HUES48 (cell line): ENCODE data around the gene BCKDK.
"Not testable (repeated sequence)": the region's sequence is repeated elsewhere in the genome, so short reads cannot be mapped to it uniquely, and the experiment has no call there.

Experiments
- H3K27ac ChIP-seq: one replicate; pipeline ENCODE4 v1.7.0; 2013; ENCODE audit warnings: low read depth, low read length, inconsistent platforms
- H3K27me3 ChIP-seq: 2 replicates; pipeline ENCODE4 v1.6.1; 2013; ENCODE audit warnings: mild to moderate bottlenecking, low read length; ENCODE audit not compliant: control insufficient read depth, insufficient read depth
- H3K36me3 ChIP-seq: 2 replicates; pipeline ENCODE4 v1.6.1; 2013; ENCODE audit warnings: low read length; ENCODE audit not compliant: control insufficient read depth, insufficient read depth
- H3K4me1 ChIP-seq: 2 replicates; pipeline ENCODE4 v1.6.1; 2013; ENCODE audit warnings: mild to moderate bottlenecking, low read length; ENCODE audit not compliant: control insufficient read depth, insufficient read depth
- H3K4me3 ChIP-seq: 2 replicates; pipeline ENCODE4 v1.5.1; 2013; ENCODE audit warnings: mild to moderate bottlenecking, low read depth, low read length
- H3K9ac ChIP-seq: 2 replicates; pipeline ENCODE4 v1.6.1; 2013; ENCODE audit warnings: mild to moderate bottlenecking, low read depth, low read length, moderate library complexity
- H3K9me3 ChIP-seq: 2 replicates; pipeline ENCODE4 v1.6.1; 2013; ENCODE audit warnings: low read length; ENCODE audit not compliant: control insufficient read depth, insufficient read depth

Gene BCKDK

DNA sequence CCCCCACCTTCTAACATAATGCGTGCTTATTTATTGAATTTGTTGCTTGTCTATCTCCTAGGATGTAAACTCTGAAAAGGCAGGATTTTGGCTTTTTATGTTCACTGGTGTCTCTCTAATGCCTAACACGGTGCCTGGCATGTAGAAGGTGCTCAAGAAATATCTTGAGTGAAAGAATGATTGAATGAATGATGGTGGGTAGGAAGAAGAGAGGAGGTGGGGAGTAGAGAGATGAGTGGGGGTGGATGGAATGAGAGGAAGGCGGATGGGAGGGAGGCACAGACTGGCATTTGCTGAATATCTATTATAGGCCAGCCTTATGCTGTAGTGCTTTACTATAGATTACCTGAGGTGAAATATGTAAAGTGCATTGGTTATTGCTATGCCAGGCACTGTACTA, 39.4 kb downstream of the BCKDK start:
- Histone ChIP-seq H3K4me3 (peak overlapping the region; percentile 64), H3K9ac (no peak overlapping the region), H3K36me3 (no peaks in the 10 kb centered on the region), H3K4me1 (no peaks in the 10 kb centered on the region), H3K9me3 (no peaks in the 10 kb centered on the region), H3K27me3 (peaks cover 25% of the 10 kb centered on the region), H3K27ac (no peak overlapping the region)

DNA sequence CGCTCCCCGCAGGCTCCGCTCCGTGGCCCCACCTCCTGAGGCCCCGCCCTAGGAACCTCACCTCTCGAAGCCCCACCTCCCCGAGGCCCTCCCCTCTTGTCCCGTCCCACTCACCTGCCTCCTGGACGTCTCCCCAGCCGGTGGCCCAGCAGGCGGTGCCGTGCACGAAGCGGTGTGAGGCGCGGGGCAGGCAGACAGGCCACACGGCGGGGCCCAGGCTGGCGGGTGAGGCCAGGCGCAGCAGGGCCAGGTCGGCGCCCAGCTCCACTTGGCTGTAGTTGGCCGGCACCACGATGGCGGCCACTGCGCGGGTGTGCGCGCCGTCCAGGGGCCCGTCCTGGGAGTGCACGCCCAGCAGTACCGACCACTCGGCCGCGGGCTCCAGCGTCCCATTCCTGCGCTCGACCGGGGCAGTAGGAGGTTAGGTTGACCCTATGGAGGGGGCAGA, 40.1 kb downstream of the BCKDK start:
- Histone ChIP-seq H3K36me3 (no peaks in the 10 kb centered on the region), H3K4me3 (peak overlapping the region; percentile 64), H3K27me3 (peaks cover 17% of the 10 kb centered on the region), H3K27ac (no peak overlapping the region), H3K9me3 (no peaks in the 10 kb centered on the region), H3K9ac (no peak overlapping the region), H3K4me1 (no peaks in the 10 kb centered on the region)

DNA sequence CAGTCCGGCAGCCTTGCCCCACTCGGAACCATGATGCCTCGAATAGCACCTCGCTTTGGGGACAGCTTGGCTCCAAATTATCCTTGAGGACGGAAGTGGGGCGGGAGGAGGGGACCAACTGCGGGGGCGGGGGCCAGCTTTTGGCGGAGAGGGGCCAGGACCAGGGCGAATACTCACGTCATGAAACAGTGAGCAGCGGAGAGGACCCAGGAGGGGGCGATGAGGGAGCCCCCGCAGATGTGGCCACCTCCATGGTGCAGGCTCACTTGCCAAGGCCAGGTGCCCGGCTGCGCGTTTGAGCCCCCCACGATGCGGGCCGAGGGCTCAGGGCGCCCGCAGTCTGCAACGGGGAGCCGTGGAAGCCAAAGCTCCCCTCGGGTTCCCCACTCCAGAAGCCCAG, 40.7 kb downstream of the BCKDK start:
- Histone ChIP-seq H3K4me3 (0 out of 2 replicates have a peak overlapping the region, but pooled peaks have one; percentile 64), H3K9ac (no peak overlapping the region), H3K36me3 (no peaks in the 10 kb centered on the region), H3K4me1 (no peaks in the 10 kb centered on the region), H3K27ac (no peak overlapping the region), H3K9me3 (no peaks in the 10 kb centered on the region), H3K27me3 (peaks cover 14% of the 10 kb centered on the region)

DNA sequence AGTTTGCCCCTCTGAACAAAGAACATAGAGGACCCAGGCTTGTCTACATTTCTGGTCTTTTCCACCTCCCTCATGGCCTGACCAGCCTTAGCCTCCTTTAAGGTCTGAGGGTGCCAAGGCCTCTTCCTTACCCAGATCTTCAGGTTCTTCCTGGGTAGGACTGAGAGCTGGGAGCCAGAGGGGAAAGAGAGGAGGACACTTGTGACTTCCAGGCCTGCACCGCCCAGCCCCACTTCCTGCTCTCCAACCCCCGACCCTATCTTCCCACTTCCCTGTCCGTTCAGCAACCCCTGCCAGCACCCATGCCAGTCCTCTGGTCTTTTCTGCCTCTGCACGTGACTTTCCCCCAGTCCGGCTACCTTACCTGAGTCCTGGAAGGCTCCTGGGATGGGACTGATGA, 41.1 kb downstream of the BCKDK start:
- peaks cover 14% of the 10 kb centered on the region for H3K27me3 ChIP-seq
- H3K4me3 ChIP-seq, result no peak overlapping the region
- no peak overlapping the region for H3K9ac ChIP-seq
- no peaks in the 10 kb centered on the region for H3K9me3 ChIP-seq
- no peaks in the 10 kb centered on the region for H3K4me1 ChIP-seq
- no peaks in the 10 kb centered on the region for H3K36me3 ChIP-seq
- H3K27ac ChIP-seq, result no peak overlapping the region

DNA sequence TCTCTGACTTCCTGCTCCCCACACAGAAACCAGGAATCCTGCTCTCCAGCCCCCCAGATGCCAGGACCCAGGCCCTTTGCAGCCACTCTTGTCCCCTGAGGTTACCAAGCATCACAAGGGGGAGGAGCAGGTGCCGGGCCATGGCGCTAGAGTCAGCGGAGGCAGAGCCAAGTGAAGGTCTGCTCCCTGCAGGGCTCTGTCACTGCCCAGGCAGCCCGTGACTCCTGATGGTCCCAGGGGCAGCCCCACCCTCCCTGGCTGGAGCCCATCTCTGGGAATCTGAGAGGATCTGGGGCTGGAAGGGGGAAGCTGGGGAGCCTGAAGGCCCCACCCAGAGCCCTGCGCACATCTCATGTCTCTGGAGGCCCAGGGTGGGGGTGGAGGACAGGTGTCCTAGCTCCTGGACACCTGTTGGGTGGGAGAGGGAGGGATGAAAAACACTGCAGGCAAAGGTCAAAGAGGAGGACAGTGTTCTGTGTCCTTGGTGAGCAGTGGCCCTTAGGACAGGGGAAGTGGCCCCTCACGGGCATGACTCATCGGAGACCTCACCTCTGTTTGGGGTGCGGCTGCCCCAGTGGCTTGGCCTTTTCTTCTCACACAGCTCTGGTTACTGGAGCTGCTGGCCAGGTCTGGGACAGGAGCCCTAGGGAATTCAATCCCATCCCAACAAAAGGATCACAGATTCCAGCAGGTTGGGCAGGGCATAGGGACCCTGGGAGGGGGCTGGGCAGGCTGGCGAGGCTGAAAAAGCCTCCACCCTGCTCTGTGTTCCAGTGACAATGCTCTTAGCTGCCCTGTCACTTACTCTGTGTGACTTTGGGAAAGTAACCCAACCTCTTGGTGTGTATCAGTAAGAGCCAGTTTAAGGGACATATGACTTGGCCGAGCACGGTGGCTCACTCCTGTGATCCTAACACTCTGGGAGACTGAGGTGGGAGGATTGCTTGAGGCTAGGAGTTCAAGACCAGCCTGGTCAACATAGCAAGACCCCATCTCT, 42.0 kb downstream of the BCKDK start, which contains the start of gene PRSS36:
TSS of gene PRSS36 (minus strand) at position 173 of the 997 bp plus-strand sequence. CDS start at position 142, 31 bp downstream.
- Histone ChIP-seq H3K4me3 (no peak within 1 kb of the TSS), H3K27me3 (peaks cover 14% of the 10 kb centered on the region), H3K27ac (no peak within 1 kb of the TSS), H3K9ac (no peak within 1 kb of the TSS), H3K4me1 (no peaks in the 10 kb centered on the region), H3K9me3 (no peaks in the 10 kb centered on the region), H3K36me3 (no peaks in the 10 kb centered on the region)

DNA sequence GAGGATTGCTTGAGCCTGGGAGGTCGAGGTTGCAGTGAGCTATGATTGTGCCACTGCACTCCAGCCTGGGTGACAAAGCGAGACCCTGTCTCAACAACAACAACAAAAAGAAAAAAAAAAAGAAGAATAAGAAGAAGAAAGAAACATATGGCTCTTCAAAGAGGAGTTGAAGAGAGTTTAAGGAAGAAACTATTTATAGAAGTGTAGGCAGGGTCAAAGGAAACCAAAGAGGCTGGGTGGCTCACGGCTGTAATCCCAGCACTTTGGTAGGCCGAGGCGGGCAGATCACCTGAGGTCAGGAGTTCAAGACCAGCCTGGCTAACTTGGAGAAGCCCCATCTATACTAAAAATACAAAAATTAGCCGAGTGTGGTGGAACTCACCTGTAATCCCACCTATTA, 42.8 kb downstream of the BCKDK start:
- H3K4me3 ChIP-seq, H3K9ac ChIP-seq, H3K4me1 ChIP-seq, H3K27ac ChIP-seq, H3K9me3 ChIP-seq, H3K36me3 ChIP-seq: not testable (repeated sequence)
- H3K27me3 ChIP-seq, result peaks cover 14% of the 10 kb centered on the region

DNA sequence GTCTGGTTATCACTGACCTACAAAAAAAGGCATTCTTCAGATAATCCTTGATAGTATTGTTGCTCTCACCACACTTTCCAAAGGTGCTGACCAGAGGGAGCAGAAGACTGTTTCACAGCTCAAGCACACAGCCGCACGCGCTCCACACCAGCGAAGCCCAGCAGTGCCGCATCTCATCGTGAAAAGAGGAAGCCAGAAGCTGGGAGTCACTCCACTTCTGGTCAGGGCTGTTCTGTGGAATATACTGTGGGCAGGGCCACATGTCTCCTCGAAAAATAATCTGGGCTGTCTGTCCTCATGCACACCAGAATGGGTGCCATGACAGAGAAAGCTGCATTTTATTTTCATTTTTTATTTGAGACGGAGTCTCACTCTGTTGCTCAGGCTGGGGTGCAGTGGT, 49.0 kb downstream of the BCKDK start:
- H3K36me3 ChIP-seq, result no peaks in the 10 kb centered on the region
- H3K4me3 ChIP-seq, result no peak overlapping the region
- H3K9ac ChIP-seq, result no peak overlapping the region
- no peaks in the 10 kb centered on the region for H3K27me3 ChIP-seq
- no peaks in the 10 kb centered on the region for H3K4me1 ChIP-seq
- H3K9me3 ChIP-seq, result no peaks in the 10 kb centered on the region
- no peak overlapping the region for H3K27ac ChIP-seq
